Astrocyte of the cerebellum (primary cell): ENCODE data around the gene PCCA.
A peak's percentile ranks its signal among the peaks of the same experiment; 100 is the strongest.
"Not testable (repeated sequence)": the region's sequence is repeated elsewhere in the genome, so short reads cannot be mapped to it uniquely, and the experiment has no call there.

Experiments
- DNase-seq: peaks from one replicate; pipeline ENCODE4 v3.0.0-alpha.2; 2011; ENCODE audit warnings: low read depth
- H3K4me3 ChIP-seq: 2 replicates; pipeline ENCODE4 v1.5.1; 2011; ENCODE audit warnings: mild to moderate bottlenecking, low read depth, low read length, moderate library complexity
- in situ Hi-C: cut with HindIII; loops from 2 replicates; pipeline ENCODE4 v1.10.0; 2017; ENCODE audit warnings: low sequenced_read_pairs
- TF ChIP-seq, protein P1 (sequence below): IDR thresholded peaks from 2 replicates; pipeline ENCODE4 v1.5.1; 2012; ENCODE audit warnings: low read length, low read depth, moderate library complexity, mild to moderate bottlenecking; ENCODE audit errors: missing control alignments

Gene PCCA

DNA sequence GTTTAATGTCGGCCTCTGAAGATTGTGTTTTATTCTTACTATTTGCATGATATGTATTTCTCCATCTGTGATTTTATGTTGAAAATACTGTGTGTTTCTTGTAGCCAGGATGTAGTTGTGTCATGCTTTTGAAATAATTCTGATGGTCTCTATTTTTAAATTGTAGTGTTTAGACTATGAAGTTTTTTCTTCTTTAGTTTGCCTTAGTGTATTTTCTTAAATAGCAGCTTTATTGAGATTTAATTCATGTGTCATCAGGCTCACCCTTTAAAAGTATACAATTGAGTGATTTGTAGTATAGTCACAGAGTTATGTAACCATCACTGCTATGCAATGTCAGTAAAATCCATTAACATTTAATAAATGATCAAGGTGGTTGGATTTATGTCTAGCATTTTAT, 74.5 kb downstream of the PCCA start:
- no peak overlapping the region for H3K4me3 ChIP-seq
- TF ChIP-seq, protein P1, sequence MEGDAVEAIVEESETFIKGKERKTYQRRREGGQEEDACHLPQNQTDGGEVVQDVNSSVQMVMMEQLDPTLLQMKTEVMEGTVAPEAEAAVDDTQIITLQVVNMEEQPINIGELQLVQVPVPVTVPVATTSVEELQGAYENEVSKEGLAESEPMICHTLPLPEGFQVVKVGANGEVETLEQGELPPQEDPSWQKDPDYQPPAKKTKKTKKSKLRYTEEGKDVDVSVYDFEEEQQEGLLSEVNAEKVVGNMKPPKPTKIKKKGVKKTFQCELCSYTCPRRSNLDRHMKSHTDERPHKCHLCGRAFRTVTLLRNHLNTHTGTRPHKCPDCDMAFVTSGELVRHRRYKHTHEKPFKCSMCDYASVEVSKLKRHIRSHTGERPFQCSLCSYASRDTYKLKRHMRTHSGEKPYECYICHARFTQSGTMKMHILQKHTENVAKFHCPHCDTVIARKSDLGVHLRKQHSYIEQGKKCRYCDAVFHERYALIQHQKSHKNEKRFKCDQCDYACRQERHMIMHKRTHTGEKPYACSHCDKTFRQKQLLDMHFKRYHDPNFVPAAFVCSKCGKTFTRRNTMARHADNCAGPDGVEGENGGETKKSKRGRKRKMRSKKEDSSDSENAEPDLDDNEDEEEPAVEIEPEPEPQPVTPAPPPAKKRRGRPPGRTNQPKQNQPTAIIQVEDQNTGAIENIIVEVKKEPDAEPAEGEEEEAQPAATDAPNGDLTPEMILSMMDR, result no peak
- in situ Hi-C loops, result no loop called here
- DNase-seq, result no peak

DNA sequence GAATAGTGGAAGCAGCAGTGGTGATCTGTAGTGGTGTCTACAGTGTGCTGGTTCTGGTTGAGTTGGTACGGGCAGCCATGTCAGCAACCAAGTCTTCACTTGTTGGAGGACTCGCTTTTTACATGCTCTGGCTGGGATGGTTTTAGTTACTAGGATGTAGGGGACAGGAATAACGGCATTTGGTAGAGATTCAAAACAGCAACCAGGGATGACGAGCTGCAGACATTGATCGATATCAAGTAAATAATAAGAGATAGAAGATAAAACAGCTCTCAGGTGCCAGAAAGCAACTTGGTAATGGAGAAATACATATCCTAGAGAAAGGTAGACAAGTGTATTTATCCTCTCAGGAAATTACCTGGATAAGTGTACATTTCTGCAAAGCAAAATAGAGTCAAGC, 84.3 kb downstream of the PCCA start:
- no peak for DNase-seq
- TF ChIP-seq, protein P1, result no peak
- no peak overlapping the region for H3K4me3 ChIP-seq
- in situ Hi-C loops, result no loop called here

DNA sequence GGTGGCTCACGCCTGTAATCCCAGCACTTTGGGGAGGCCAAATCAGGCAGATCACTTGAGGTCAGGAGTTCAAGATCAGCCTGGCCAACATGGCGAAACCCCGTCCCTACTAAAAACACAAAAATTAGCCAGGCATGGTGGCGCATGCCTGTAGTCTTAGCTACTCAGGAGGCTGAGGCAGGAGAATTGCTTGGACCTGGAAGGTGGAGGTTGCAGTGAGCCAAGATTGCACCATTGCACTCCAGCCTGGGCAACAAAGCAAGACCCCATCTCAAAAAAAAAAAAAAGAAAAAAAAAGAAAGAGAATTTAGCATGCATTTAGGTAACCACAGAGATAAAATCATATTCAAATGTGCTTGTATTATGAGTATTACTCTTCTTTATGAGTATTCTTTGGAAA, 85.6 kb downstream of the PCCA start:
- H3K4me3 ChIP-seq, in situ Hi-C loops, DNase-seq: not testable (repeated sequence)

DNA sequence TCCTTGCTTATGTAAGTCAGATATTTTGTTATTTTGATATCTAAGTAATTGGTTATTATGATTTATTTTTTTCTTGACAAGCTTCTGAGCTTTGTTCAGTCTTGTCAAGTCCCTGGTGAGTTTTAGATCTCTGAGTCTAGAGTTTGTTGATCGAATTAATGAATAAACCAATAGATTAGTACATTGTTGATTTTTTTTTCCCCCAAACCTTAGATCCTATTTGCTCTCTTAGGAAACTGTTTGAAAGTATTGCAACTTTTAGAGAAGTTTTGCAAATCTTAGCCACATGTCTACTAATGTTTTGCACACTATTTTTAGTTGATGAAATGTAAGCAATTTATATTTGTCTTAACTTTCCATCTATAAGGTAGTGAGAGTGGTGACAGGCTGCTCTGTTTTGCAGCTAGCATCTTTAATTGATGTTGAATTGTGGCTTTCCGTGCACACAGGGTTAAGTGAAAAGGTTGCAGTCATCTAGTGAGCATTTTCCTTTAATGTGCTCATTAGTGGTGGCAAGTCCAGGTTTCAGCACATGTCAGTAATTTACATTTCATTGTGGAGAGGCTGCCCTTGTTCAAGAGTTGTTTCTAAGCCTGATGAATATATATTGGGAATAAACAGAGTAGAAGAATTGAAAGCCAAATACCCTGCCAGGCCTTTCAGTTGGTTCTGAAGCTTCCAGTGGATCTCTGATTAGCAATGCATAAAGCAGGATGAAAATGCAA, 86.3 kb downstream of the PCCA start:
- TF ChIP-seq, protein P1, result no peak
- in situ Hi-C loops, result no loop called here
- H3K4me3 ChIP-seq, result no peak overlapping the region
- DNase-seq, result no peak

DNA sequence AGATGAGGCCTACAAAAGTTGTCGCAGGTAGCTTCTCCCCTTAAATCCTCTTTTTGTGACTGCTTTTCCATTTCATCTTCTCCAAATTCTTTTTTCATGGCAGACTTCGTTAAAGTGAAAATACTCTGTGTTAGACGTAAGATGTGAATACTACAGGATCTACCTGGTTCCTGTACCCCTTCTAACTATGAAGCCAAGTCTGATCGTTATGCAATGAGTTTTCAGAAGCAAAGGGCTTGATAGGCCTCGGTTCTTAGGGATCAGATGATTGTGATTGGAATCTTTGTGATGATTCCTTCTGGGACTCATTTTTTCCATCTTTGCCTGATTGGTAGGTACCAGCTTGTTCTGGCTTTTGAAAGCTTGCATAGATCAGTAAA, 86.9 kb downstream of the PCCA start:
- H3K4me3 ChIP-seq, result no peak overlapping the region
- TF ChIP-seq, protein P1, result no peak
- in situ Hi-C loops, result no loop called here
- DNase-seq, result no peak

DNA sequence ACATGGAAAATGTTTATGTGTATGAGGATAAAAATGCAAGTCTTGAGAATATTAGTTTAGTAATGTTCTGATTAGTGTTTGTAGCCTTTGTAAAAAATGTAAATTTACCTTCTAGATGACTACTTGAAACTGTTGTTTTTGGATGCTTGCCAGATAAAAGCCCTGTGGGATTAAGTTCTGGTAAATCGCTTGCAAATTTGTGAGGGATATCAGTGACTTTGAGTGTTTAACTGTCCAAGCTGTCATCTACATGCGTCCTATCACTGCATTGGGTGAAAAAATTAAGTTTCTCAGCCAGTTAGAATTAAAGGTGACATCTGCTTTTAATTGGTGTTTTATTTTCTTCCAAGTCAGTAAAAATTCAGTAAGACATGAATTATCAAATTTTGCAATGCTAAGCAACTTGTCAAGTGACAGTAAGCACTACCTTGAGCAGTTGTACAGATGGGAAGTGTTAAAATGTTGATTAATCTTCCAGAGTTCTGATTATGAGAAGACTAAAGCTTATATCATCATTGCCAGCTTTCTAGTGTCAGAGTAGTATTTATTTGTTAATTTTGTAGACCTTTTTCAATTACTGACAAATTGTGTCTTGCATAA, 88.0 kb downstream of the PCCA start:
- in situ Hi-C loops, result no loop called here
- H3K4me3 ChIP-seq, result no peak overlapping the region
- peak; percentile 57 for DNase-seq
- TF ChIP-seq, protein P1, result no peak

DNA sequence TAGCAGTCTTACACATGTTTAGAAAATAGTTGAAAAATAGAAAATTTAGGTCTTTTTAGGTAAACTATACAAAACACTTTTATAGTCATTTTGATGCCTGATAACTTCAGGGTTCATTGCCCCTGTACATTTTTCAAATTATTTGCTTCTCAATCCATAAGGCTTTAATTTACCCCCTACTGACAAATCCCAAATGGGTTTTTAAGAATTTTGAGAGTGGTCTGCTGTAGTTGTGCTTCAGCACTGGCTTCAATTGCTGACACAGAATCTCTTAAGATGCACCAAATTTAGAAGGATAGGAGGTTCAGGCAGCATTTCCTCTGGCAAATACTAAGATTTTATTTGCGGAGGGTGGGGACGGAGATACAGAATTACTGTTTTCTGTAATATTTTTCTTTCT, 89.4 kb downstream of the PCCA start:
- in situ Hi-C loops, result no loop called here
- TF ChIP-seq, protein P1, result no peak
- DNase-seq, result no peak
- H3K4me3 ChIP-seq, result no peak overlapping the region
